Kidney (tissue), 14 donors: Measurements from ENCODE around the gene HSPH1. TPM values are rescaled to one million over a fixed set of nuclear protein-coding genes. Genes with fewer than 3 reads are reported as not detected.

Experiments used
- DNase-seq, 5 donors: peaks; one replicate each; pipeline ENCODE4 v3.0.0-alpha.2; 2013 to 2020
- FAIRE-seq: peaks from 2 replicates; lab custom pipeline; 2012; peaks lifted over from hg19 to GRCh38; lab: Jason Lieb, UNC
- H3K27ac ChIP-seq, 2 donors: one replicate each; pipeline ENCODE4 v1.7.0; 2013; ENCODE audit warnings: low read depth in 2 of 2, low read length in 2 of 2, inconsistent platforms in 1 of 2
- H3K27me3 ChIP-seq: one replicate; pipeline ENCODE4 v1.7.1; 2013; ENCODE audit warnings: low read length, inconsistent platforms; ENCODE audit not compliant: control insufficient read depth, insufficient read depth
- H3K36me3 ChIP-seq, 3 donors: one replicate each; pipeline versions ENCODE4 v1.7.0 to v1.7.1; 2013; ENCODE audit warnings: low read length in 3 of 3, control low read depth in 1 of 3, inconsistent platforms in 1 of 3; ENCODE audit not compliant: insufficient read depth in 3 of 3, control insufficient read depth in 2 of 3
- H3K4me1 ChIP-seq, 3 donors: one replicate each; pipeline versions ENCODE4 v1.7.0 to v1.7.1; 2013; ENCODE audit warnings: low read length in 3 of 3, inconsistent platforms in 1 of 3, low read depth in 1 of 3; ENCODE audit not compliant: control insufficient read depth in 2 of 3, insufficient read depth in 2 of 3
- H3K4me3 ChIP-seq, 3 donors: one replicate each; pipeline versions ENCODE4 v1.7.0 to v1.8.1; 2013; ENCODE audit warnings: low read length in 3 of 3, control low read depth in 1 of 3, inconsistent platforms in 1 of 3
- H3K9ac ChIP-seq, 3 donors: one replicate each; pipeline versions ENCODE4 v1.7.0 to v1.7.1; 2013; ENCODE audit warnings: low read length in 3 of 3, control low read depth in 1 of 3, inconsistent platforms in 1 of 3
- H3K9me3 ChIP-seq, 3 donors: one replicate each; pipeline versions ENCODE4 v1.7.0 to v1.7.1; 2013; ENCODE audit warnings: low read length in 3 of 3, control low read depth in 1 of 3, inconsistent platforms in 1 of 3; ENCODE audit not compliant: control insufficient read depth in 2 of 3, insufficient read depth in 1 of 3
- intact Hi-C: fragments of 100-400 bp; cut with DNase I; formaldehyde crosslinking; loops from one replicate; pipeline ENCODE4 v1.11.1; 2022
- polyA plus RNA-seq: library from polyadenylated mRNA; stranded (reverse); fragments of 350-450 nt; fragmentation: Illumina TruSeq; extraction: RNeasy Lipid Tissue Mini Kit (QIAGEN cat#74804); gene quantifications from one replicate; pipeline ENCODE4 v1.2.3, GENCODE V29; 2014; ENCODE audit warnings: low read depth, low replicate concordance; ENCODE audit not compliant: insufficient read depth
- total RNA-seq: library from RNA; stranded (reverse); fragmentation: NEBNext Ultra II Directional; extraction: Animal tissue kit (Norgen Biotek cat#: 25700); gene quantifications from one replicate; pipeline ENCODE4 v1.2.1, GENCODE V29; 2021
- TF ChIP-seq, protein P1 (sequence below): IDR thresholded peaks from 3 replicates; pipeline ENCODE4 v1.5.1; 2012; ENCODE audit warnings: mild to moderate bottlenecking, moderate library complexity, borderline replicate concordance; ENCODE audit not compliant: insufficient read depth; ENCODE audit errors: extremely low read depth
- donor health status: control.
- donor health status: control.
- donor health status: control.
- donor health status: control.
- donor health status: control.
- donor health status: DM: yes; HTN: yes; CAD: no.
- donor health status: Normal renal cell carcinoma (clear cell type).

Gene HSPH1
- total and polyA plus RNA-seq, 2 donors from 2014 or later, result 46.2 to 66.2 TPM

DNA sequence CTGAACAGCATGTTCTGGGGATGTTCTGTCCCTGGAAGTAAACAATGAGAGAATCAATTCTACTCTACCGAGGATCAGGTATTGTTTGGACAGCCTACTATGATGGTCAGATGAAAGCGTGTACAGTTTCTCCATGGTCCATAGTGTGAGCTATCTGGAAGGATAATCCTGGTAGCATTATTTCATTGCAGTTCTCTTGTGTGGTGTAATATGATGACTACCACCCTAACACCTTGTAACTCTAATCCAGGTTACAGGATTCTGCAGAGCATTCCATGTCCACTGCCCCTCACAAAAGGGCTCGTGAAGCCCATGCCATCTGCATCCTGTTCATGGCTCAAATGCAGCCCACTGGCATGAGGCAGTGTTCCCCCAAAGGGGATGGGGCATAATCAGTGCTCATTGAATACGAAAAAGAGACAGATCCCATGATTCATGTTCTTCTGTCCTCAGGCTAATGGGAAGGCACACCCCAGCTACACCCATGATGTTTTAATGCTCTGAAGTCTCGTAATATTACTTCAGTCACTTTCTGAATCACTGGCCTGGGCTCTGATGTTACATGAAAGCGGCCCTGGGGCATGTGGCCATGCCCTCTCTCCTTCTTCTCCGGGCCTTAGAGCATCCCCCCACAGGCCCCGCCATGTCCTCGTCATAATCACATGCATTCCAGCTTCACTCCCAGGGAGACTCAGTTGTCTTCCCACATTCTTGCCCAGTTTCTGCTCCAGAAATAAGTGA, 68.4 kb downstream of the HSPH1 start:
- no peak overlapping the region for H3K27ac ChIP-seq
- FAIRE-seq (no peak), DNase-seq (no peak)
- H3K9ac ChIP-seq, result no peak overlapping the region
- no peaks in the 10 kb centered on the region for H3K4me1 ChIP-seq
- H3K36me3 ChIP-seq, result no peaks in the 10 kb centered on the region
- intact Hi-C loops, result no loop called here
- H3K9me3 ChIP-seq, result no peaks in the 10 kb centered on the region
- H3K4me3 ChIP-seq, result no peak overlapping the region
- TF ChIP-seq, protein P1, sequence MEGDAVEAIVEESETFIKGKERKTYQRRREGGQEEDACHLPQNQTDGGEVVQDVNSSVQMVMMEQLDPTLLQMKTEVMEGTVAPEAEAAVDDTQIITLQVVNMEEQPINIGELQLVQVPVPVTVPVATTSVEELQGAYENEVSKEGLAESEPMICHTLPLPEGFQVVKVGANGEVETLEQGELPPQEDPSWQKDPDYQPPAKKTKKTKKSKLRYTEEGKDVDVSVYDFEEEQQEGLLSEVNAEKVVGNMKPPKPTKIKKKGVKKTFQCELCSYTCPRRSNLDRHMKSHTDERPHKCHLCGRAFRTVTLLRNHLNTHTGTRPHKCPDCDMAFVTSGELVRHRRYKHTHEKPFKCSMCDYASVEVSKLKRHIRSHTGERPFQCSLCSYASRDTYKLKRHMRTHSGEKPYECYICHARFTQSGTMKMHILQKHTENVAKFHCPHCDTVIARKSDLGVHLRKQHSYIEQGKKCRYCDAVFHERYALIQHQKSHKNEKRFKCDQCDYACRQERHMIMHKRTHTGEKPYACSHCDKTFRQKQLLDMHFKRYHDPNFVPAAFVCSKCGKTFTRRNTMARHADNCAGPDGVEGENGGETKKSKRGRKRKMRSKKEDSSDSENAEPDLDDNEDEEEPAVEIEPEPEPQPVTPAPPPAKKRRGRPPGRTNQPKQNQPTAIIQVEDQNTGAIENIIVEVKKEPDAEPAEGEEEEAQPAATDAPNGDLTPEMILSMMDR, result no peak
- H3K27me3 ChIP-seq, result no peaks in the 10 kb centered on the region

DNA sequence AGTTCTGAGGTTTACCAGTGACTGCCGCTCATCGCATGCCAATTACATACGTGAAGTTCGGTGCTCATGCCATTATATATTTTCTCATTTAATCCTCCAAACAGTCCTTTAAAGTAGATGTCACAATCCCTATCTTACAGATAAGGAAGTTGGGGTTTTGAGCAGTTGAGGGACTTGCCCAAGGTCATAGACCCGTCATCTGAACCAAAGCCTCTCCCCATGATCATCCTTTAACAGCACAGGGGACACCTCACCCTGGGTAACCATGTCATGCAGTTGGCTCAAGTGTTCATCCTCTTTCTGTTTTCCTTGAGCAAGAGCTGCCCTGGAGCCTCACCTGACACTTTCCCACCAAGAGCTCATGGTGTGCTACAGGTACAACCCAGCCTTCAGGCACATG, 69.1 kb downstream of the HSPH1 start:
- Histone ChIP-seq H3K36me3 (no peaks in the 10 kb centered on the region), H3K9ac (no peak overlapping the region), H3K9me3 (no peaks in the 10 kb centered on the region), H3K4me3 (no peak overlapping the region), H3K4me1 (no peaks in the 10 kb centered on the region), H3K27ac (no peak overlapping the region), H3K27me3 (no peaks in the 10 kb centered on the region)
- intact Hi-C loops, result no loop called here
- FAIRE-seq (no peak), DNase-seq (no peak)
- TF ChIP-seq, protein P1, result no peak

DNA sequence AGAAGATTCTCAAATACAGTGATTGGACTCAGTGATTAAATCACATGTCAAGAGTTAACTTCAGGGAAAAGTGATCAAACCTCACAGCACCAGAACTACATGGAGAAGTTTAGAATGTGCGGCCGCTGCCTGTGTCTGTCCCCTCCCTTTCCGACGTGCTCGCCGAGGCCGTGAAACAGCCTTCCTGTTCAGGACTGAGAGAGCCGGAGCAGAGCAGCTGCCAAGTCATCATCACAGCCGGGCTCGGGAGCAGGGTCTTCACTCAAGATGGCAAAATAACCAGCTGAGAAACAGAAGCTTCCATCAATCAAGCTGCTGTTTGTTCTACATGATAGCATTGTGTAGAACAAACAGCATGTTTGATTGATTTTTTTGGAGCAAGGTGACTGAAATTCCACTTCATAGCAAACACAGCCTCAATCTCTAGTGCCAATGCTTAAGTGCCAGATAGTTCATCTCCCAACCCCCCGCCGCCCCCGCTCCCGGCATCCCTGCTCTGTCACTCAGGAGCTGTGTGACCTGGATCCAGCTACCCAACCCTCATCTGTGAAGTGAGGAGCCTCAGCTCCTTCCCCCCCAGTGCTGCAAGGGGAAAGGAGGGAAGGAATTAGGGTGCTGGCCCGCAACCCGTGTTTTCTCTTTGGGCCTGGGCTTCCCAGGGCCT, 70.6 kb downstream of the HSPH1 start:
- Histone ChIP-seq H3K27me3 (no peaks in the 10 kb centered on the region), H3K9ac (no peak overlapping the region), H3K4me3 (no peak overlapping the region), H3K9me3 (no peaks in the 10 kb centered on the region), H3K36me3 (no peaks in the 10 kb centered on the region), H3K4me1 (no peaks in the 10 kb centered on the region), H3K27ac (no peak overlapping the region)
- TF ChIP-seq, protein P1, result no peak
- DNase-seq (peak in 3 of 5 donors; percentile 17 to 53 (median 31)), FAIRE-seq (no peak)
- intact Hi-C loops, result no loop called here
